Measurements from ENCODE around the gene ASB16.

DNA sequence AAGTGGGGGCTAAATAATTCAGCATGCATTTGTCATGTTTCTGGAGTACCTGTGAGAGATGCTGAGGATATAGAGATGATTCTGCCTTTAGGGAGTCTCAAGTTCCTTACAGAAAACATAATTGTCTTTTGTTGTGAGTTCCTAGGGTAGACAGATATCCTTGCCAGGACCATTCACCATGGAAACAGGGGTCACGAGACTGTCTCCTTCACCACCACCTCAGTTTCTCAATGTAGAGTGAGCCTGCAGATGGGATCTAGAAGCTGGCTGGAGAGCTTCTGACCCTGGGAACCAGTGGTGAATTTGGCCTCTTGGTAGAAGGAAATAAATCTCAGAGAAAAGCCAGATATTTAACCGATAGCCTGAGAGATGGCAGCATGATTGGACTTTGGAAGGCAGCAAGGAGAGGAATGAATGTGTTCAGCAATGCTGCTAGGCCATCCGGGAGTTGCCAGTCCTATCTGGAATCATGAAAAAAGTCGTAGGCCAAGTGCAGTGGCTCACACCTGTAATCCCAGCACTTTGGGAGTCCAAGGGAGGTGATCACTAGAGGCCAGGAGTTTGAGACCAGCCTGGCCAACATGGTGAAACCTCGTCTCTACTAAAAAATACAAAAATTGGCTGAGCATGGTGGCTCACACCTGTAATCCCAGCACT is 39.7 kb upstream of the ASB16 start:
- TF ChIP-seq, protein P1, sequence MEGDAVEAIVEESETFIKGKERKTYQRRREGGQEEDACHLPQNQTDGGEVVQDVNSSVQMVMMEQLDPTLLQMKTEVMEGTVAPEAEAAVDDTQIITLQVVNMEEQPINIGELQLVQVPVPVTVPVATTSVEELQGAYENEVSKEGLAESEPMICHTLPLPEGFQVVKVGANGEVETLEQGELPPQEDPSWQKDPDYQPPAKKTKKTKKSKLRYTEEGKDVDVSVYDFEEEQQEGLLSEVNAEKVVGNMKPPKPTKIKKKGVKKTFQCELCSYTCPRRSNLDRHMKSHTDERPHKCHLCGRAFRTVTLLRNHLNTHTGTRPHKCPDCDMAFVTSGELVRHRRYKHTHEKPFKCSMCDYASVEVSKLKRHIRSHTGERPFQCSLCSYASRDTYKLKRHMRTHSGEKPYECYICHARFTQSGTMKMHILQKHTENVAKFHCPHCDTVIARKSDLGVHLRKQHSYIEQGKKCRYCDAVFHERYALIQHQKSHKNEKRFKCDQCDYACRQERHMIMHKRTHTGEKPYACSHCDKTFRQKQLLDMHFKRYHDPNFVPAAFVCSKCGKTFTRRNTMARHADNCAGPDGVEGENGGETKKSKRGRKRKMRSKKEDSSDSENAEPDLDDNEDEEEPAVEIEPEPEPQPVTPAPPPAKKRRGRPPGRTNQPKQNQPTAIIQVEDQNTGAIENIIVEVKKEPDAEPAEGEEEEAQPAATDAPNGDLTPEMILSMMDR (conservative IDR thresholded peaks at IDR 0.05 in 1 of 2, IDR thresholded peaks at IDR 0.05 in 1 of 2; ENCODE audit: low read depth in 1 of 2, low read length in 2 of 2), result no peak
- no peak for TF ChIP-seq EZH2 (IDR thresholded peaks at IDR 0.05; ENCODE audit: low read length, missing control alignments)
